SH-SY5Y (cell line): Measurements from ENCODE around the gene HOXC13.

Experiments
- GATA2 ChIP-seq: IDR thresholded peaks from 2 replicates; pipeline ENCODE4 v1.6.1; 2011; ENCODE audit warnings: mild to moderate bottlenecking, low read depth, low read length
- GATA3 ChIP-seq: IDR thresholded peaks from 2 replicates; pipeline ENCODE4 v1.6.1; 2011; ENCODE audit warnings: low read depth, mild to moderate bottlenecking, low read length, moderate library complexity

DNA sequence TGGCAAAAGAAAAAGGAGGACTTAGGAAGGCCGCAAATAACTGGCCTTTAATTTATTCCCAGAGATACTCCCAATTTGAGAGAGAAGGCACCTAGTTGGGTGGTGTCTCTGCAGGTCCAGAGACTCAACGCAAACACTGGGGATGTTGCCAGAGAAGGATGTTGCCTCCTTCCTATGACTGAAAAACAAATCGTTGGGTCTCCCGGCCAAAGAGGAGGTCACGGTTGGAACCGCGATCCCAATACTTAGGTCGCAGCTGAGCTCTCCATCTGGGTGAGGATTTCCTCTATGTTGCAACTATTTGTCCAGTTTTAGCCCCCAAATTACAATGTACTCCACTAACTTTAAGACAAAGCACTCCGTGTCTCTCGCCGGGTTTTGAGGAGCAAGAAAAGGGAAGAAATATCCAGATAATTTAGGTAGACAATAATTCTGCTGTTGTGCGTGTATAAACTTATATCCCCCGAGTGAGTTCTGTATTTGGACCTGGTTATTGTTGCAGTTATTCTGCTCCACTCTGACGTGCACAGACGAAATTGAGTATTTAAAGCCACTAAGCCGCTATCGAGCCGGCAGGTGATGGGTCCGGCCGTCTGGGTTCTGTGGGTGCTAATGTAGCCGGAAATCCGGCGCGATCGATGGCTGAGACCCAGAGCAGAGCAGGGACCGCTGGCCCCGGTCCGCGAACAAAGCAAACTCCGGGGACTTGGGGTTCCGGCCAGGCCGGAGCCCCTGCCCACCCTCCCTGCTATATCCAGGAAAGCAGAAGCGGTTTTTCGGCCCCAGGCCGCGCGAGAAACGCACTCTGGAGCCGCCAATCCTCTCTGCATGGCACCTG is 21.8 kb downstream of the HOXC13 start:
- TF ChIP-seq GATA2 (no peak), GATA3 (no peak)
